ENCODE measurements around the gene NACC2. TPM values are rescaled to one million over a fixed set of nuclear protein-coding genes. Genes with fewer than 3 reads are reported as not detected.

NACC2 gene
- polyA plus RNA-seq, 4 donors, result 6.9 to 9.9 (median 9.6) TPM

DNA sequence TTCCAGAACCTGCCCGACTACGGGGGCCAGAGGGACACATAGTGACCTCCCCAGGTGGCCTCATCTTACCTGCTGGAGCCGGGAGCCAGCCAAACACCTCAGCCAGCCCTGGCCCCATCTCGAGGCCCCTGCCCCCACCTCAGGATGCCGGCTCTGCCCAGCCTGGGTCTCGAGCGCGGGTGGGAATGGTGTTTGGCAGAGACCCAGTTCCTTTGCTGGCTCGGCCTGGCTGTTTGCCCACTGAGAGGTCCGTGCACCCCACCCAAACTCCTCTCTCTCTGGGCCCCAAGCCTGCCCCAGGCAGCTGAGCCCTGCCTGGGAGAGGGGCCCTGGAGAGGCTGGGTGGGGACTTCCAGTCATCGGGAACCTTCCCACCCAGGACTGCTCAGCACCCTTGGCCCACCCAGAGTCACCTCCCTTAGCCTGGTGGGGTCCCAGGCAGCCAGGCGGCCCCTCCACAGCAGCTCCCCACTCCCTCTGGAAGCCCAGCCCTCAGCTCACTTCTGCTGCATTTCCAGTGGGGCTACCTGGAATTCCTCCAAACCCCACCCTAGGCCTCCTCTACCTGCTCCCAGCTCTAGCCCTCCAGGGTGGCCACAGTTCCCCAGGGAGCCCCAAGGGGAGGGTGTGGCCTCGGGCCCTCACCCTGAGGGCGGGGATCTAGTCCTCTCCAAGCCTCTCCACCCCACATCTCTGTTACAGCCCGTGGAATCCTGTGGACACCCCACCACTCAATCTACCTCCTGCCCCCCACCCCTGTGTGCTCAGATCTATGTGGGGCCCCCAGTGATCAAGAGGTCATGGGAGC, 91.5 kb downstream of the NACC2 start:
- DNase-seq (ENCODE audit: low read depth in 4 of 4, low spot score in 2 of 4), result no peak

- DNase-seq (ENCODE audit: low read depth in 4 of 4, low spot score in 2 of 4), result no peak
These were observed 92.2 kb downstream of the NACC2 start for GRCh38 chr9:136002881-136003280.

GRCh38 chr9:136002215-136002614, 92.9 kb downstream of the NACC2 start:
- DNase-seq (ENCODE audit: low read depth in 4 of 4, low spot score in 2 of 4), result no peak

DNA sequence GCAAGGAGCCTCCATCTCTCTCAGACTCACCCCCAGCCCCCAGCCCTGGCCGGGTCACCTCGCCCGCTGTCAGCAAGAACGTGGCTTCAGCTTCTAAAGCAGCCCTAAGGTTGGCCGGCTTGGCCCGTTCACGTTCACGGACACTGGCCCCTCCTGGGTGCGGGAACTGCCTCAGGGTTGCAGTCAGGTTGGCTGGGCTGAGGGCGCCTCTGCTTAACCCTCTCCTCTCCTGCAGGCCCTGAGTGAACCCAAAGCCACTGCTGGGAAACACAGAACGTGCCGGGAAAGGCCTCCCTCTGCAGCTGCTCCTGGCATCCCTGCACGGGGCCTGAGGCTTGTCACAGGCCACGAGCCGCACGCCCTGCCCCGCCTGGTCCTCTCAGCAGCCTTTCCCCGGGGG, 93.9 kb downstream of the NACC2 start:
- no peak for DNase-seq (ENCODE audit: low read depth in 4 of 4, low spot score in 2 of 4)

DNA sequence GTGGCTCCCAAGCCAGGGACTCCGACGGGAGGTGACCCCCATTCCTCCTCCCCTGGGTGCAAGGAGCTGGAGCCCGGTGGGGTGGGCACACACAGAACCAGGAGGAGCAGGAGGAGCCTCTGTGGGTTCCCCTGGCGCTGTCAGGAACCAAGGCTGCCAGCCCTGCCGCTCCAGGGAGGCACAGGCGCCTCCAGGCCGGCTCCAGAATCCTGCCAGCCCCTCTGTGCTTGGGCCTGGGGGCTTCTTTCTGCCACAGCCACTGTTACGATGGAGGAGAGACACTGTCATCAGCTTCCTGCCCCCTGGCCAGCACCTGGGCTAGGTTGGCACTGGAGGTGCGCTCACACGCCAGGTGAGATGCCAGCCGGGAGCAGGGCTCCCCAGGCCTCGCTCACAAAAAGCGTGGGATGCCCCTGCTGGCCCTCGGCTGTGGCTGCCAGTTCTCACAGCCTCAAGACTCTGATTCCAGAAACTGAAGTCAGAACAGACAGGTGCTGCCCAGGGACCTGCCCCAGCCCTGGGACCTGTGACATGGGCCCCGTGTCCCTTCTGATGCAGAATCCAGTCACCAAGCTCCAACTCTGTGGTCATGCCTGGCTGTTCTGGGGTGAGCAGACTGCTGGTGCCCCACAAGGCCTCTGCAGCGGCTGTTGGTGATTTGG, 96.5 kb downstream of the NACC2 start:
- no peak for DNase-seq (ENCODE audit: low read depth in 4 of 4, low spot score in 2 of 4)

- DNase-seq (ENCODE audit: low read depth in 4 of 4, low spot score in 2 of 4), result no peak
These were observed 97.1 kb downstream of the NACC2 start for GRCh38 chr9:135998016-135998380.

- DNase-seq (ENCODE audit: low read depth in 4 of 4, low spot score in 2 of 4), result no peak
These were observed 97.7 kb downstream of the NACC2 start for GRCh38 chr9:135997090-135998015.

DNA sequence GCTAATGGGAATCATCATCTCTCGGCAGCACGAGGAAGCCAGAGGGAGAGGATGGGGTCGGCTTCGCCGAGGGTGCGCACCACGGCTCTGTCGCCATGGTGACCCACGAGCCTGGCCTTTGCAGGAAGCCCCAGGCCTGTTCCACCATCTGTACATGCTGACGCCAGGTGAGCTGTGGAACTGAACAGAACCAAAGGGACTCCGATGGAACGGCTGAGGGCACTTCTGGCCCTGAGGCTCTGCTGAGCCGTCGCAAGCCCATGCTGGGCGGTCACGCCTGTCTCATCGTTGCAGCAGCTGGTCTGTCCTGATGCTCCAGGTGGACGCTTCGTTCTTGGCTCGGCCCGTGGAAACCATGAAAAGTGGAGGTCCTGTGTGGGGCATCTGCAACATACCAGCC, 99.3 kb downstream of the NACC2 start:
- DNase-seq (ENCODE audit: low read depth in 4 of 4, low spot score in 2 of 4), result no peak

DNA sequence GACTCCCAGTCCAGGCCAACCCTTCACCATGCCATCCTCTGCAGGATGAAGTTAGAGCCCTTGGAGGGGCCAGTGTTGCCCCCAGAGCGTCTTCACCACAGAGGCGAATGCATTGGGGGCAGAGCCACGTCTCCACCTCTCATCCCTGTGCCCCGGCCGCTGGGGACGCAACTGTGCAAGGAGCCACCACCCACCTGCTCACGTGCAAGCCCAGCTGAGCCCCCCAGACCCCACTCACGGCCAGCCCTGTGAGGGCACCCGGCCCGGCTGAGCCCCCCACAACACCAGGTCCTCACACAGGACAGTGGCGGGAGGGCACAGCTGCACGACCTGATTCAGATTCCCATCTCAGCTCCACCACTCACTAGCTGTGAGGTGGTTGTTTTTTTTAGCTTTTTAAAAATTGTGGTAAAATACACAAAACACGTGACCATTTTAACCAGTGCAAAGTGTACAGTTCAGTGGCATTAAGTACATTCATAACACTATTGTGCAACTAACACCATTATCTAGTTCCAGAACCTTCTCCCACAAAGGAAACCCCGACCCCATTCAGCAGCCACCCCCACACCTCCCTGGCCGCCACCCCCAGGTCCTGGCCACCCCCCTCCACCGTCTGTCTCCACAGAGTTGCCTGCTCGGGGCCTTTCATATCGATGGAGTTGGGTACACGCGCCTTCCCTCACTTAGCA, 100.4 kb downstream of the NACC2 start:
- no peak for DNase-seq (ENCODE audit: low read depth in 4 of 4, low spot score in 2 of 4)

DNA sequence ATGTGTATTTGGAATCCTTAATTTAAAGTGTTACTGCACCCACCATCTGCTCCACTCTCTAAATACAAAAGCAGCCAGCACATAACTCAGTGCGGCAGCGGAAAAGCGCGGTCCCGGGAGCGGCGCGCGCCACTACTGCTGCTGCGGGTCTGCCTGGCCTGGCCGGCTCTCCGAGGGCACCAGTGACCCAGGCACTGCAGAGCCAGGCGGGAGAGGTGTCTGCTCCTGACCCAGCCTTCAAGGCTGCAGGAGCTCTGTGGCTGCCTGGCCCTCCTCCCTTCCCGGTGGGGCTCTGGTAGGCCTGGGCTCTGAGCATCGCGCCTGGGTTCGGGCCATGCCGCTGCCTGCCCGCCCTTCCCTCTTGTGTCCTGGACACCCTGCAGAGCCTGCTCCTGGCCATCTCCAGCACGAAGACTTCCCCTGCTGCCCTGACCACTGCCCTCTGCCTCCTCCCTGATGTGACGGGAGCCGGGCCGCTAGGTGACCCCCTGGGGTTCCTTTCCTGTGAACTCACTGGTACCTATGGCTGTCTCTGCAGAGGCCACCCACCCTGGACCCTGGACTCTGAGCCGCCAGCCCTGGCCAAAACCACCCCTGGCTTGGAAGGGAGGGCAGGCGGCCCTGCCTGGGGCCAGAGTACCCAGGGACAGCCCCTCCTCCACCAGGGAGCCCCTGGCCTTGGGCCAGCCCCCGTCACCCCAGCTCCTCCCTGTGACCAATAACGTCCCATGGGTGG, 101.2 kb downstream of the NACC2 start:
- no peak for DNase-seq (ENCODE audit: low read depth in 4 of 4, low spot score in 2 of 4)

DNA sequence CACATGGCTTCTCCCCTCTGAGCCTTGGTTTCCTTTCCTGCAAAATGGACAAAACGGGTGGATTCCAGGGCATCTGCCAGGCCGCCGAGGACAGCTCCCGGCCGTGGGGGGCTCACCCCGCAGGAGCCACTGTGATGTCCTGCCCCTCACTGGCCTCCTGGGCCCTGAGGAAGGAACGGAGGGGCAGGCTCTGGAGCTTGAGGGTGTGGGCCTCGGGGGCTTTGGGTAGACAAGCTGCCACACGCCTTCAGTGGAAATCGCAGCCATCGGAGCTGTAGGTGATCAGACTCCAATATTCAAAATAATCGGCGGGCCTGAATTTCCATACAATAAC, 101.7 kb downstream of the NACC2 start:
- DNase-seq (ENCODE audit: low read depth in 4 of 4, low spot score in 2 of 4), result no peak

- peak in 3 of 4 donors; percentile 66 to 82 (median 76) for DNase-seq (ENCODE audit: low read depth in 4 of 4, low spot score in 2 of 4)
These were observed 102.3 kb downstream of the NACC2 start for GRCh38 chr9:135992486-135993408.

- DNase-seq (ENCODE audit: low read depth in 4 of 4, low spot score in 2 of 4), result no peak
These were observed 103.3 kb downstream of the NACC2 start for GRCh38 chr9:135991771-135992170.

DNA sequence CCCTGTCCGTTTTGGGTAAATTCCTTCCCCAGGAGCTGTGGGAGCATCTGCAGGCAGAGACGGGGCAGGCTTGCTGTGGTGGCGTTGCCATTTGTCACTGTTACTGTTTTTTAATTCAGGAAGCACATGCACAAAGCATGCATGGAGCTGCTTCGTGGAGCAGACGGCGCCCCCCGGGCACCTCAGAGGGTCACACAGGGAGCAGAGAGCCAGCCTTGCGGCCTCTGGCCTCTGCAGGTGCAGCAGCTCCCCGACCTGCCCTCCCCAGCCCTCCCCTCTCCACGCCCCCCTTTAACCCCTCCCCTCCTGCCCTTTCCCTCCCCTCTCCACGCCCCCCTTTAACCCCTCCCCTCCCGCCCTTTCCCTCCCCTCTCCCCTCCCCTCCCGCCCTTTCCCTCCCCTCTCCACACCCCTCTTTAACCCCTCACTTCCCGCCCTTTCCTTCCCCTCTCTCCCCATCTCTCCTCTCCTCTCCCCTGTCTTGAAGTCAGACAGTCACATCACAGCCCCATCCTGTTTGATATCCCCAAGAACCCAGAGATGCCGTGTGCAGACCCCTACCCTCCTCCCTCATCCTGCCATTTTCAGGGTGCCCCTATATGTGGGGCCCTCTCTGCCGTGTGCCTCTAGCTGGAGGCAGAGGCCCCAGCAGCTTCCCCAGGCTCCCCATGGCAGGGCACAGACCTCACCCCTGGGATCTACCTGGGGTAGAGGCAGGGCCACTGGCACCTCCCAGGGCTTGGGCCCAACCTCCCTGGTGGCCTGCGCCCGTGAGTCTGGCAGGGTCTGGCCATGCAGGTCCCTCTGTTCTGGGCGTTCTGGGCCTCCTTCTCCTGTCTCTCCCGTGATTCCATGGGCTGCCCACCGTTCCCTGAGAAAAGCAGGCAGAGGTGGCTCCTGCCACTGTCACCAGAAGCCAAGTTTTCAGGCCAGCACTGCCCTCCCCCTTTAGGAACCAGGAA, 104.3 kb downstream of the NACC2 start:
- DNase-seq (ENCODE audit: low read depth in 4 of 4, low spot score in 2 of 4), result no peak

- DNase-seq (ENCODE audit: low read depth in 4 of 4, low spot score in 2 of 4), result no peak
These were observed 105.2 kb downstream of the NACC2 start for GRCh38 chr9:135989722-135990467.

- no peak for DNase-seq (ENCODE audit: low read depth in 4 of 4, low spot score in 2 of 4)
These were observed 105.9 kb downstream of the NACC2 start for GRCh38 chr9:135989157-135989556.

DNA sequence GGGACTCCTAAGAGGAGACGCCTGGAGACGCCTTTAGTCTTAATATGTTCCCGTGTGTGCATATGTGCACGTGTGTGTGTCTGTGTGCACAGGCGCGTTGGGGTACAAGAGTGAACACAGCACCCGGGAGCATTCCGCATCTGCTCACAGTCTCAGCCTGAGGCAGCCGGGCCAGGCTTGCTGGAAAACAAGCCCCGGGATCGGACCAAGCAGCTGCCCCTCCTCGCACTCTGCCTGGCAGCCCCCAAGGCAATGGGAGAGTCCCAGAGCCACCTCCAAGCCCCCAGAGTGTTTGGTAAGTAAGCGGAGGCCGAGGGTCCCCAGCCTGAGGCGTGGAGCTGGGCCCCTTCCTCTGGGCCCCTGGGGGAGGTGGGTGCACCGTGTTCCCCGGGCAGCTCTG, 106.6 kb downstream of the NACC2 start:
- DNase-seq (ENCODE audit: low read depth in 4 of 4, low spot score in 2 of 4), result no peak
